ENCODE results near the gene SCFD2. TPM values are rescaled to one million over a fixed set of nuclear protein-coding genes. Genes with fewer than 3 reads are reported as not detected.
A peak's percentile ranks its signal among the peaks of the same experiment; 100 is the strongest.

SCFD2 gene
- total and polyA plus RNA-seq, 8 donors, result 11.4 to 26.6 (median 13.7) TPM

DNA sequence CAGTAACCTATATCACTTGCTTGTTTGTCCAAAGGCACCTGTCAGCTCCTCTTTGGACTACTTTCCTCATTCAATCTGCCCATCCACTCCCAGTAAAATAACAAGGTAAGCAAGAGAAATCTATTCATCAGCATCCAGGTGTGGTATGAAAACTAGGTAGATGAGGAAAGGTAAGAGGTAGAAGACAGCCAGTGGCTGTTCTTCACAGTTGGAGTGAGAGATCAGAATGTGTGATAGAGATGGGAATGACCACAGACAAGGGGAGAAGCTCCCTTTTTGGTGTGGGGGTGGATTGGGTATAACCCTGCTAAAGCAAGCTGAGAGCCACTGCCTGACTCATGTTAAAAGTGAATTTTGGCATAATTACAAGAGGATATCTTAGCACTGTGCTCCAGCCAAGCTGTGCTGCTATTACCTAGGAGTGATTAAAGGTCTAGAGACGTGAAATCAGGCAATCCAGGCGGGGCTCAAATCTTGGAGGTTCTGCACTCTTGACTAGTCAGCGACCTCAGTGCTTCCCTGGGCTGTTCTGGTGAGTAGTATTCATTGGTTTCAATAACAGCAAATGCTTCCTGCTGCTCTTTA, 531.8 kb downstream of the SCFD2 start:
- no peak for DNase-seq
- Histone ChIP-seq H3K4me3 (no peak overlapping the region), H3K4me1 (no peaks in the 10 kb centered on the region), H3K36me3 (no peaks in the 10 kb centered on the region), H3K27me3 (no peaks in the 10 kb centered on the region), H3K27ac (no peak overlapping the region), H3K9me3 (no peaks in the 10 kb centered on the region)
- intact Hi-C loops (cut with DNase I), result no loop called here
- ATAC-seq, result peak; percentile 39
- TF ChIP-seq, protein P1, sequence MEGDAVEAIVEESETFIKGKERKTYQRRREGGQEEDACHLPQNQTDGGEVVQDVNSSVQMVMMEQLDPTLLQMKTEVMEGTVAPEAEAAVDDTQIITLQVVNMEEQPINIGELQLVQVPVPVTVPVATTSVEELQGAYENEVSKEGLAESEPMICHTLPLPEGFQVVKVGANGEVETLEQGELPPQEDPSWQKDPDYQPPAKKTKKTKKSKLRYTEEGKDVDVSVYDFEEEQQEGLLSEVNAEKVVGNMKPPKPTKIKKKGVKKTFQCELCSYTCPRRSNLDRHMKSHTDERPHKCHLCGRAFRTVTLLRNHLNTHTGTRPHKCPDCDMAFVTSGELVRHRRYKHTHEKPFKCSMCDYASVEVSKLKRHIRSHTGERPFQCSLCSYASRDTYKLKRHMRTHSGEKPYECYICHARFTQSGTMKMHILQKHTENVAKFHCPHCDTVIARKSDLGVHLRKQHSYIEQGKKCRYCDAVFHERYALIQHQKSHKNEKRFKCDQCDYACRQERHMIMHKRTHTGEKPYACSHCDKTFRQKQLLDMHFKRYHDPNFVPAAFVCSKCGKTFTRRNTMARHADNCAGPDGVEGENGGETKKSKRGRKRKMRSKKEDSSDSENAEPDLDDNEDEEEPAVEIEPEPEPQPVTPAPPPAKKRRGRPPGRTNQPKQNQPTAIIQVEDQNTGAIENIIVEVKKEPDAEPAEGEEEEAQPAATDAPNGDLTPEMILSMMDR (IDR thresholded peaks at IDR 0.05), result no peak

DNA sequence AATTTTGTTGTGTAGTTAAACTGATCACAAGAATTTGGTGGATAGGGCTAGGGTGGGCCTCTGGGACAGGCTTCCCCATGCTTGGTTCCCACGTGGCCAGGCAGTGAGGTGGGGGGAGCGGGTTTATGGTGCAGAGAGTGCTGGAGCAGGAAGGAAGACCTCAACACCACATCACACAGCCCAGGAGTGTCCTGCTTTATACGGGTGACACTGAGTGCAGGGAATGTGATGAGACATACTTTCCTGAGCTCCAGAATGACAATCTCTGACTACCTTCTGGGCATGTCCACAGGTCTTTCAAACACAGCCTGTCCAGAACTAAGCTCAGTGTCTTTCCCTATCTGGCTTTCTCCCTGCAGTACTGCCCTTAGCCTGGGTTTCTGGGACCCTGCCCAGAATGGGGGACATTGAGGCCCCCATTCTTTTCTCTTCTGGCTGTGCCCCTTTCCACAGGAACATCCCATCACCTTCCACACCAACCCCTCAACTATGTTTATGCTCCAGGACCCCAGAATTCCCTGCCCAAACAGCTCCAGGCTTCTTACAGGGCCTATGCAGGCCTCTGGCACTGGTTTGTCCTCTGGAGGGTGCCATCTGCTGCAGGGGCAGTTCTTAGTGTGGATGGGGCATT, 540.3 kb downstream of the SCFD2 start:
- no peaks in the 10 kb centered on the region for H3K9me3 ChIP-seq

DNA sequence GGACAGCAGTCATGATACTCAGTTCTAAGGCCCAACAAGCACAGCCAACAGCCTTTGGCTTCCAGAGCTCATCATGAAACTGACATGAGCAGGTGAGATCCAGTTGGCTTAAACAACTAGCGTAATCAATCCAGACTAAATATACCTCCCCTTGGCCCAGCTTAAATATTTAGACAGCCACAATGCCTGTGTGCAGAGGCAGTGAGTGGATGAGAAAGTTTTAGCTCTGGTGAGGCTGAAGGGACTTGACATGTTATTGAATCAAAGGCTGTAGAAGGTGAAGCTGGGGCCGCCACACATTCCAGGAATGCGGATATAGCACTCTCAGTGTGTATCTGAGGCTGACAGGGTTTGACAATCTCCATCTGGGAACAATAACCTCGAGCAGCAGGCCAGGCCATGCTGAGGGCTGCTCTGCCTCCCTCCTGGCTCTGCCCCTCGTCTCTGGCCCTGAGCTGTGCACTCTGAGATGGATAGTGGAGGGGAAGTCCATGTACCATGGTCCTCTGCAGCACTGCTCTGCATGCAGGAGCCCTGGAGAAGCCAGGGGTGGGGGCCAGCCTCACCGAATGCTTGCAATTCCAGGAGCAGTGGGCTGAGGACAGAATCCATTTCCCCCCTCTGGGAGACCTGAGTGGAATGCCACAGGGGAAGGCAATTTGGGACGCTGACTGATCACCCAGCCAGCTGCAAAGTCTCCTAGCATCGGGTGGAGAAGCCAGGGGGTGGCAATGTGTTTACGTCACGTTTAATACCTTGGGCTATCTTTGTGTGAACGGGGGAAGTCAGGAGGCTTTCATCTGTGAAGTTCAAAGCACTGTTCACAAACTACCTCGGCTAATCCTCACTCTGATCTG, 541.0 kb downstream of the SCFD2 start:
- Histone ChIP-seq H3K27me3 (no peaks in the 10 kb centered on the region), H3K36me3 (no peaks in the 10 kb centered on the region), H3K4me3 (no peak overlapping the region), H3K4me1 (peaks cover 0 to 15% of the 10 kb centered on the region in 2 donors), H3K9me3 (no peaks in the 10 kb centered on the region), H3K27ac (peak overlapping the region in 1 of 2 donors; percentile 19)
- DNase-seq (peak in 3 of 4 donors; percentile 46 to 78 (median 76)), ATAC-seq (peak; percentile 76)
- intact Hi-C loops (cut with DNase I), result no loop called here
- TF ChIP-seq, protein P1 (IDR thresholded peaks at IDR 0.05), result no peak

More for the DNA sequence above, 540.3 kb downstream of the SCFD2 start:
- no peak overlapping the region for H3K4me3 ChIP-seq
- intact Hi-C loops (cut with DNase I), result no loop called here
- no peaks in the 10 kb centered on the region for H3K36me3 ChIP-seq
- DNase-seq (no peak), ATAC-seq (no peak)
- H3K4me1 ChIP-seq, result peaks cover 0 to 15% of the 10 kb centered on the region in 2 donors
- H3K27ac ChIP-seq, result no peak overlapping the region
- TF ChIP-seq, protein P1 (IDR thresholded peaks at IDR 0.05), result no peak
- no peaks in the 10 kb centered on the region for H3K27me3 ChIP-seq

DNA sequence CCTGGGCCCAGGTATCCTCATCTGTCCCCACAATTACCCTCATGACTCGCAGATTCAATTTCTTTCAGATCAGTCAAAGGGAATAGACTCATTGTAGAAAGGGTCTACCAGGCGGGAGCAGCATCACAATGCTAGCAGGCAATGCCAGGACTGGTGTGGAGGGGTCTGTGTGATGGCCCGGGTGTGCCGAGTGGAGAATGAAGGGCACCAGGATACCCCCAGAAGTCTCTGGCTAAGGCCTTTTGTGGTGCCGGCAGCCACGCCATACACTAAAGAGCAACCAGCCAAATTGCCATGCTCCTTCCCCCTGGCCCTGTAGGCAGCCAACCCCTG, 541.6 kb downstream of the SCFD2 start:
- H3K27me3 ChIP-seq, result no peaks in the 10 kb centered on the region
- H3K4me3 ChIP-seq, result no peak overlapping the region
- H3K4me1 ChIP-seq, result peaks cover 0 to 15% of the 10 kb centered on the region in 2 donors
- intact Hi-C loops (cut with DNase I), result no loop called here
- DNase-seq (no peak), ATAC-seq (no peak)
- no peaks in the 10 kb centered on the region for H3K36me3 ChIP-seq
- H3K27ac ChIP-seq, result peak overlapping the region in 1 of 2 donors; percentile 19
- TF ChIP-seq, protein P1 (IDR thresholded peaks at IDR 0.05), result no peak
- H3K9me3 ChIP-seq, result no peaks in the 10 kb centered on the region

DNA sequence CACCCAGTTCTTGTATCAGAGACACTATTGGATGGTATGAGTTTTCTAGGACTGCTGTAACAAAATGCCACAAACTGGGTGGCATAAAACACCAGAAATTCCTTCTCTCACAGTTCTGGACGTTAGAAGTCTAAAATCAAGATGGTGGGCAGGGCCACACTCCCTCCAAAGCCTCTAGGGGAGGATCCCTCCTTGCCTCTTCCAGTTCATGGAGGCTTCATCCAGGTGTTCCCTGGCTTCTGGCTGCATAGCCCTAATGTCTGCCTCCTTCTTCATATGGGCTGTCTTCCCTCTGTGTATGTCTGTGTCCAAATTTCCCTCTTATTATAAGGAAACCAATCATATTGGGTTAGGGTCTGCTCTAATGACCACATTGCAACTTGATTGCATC, 542.2 kb downstream of the SCFD2 start:
- Histone ChIP-seq H3K36me3 (no peaks in the 10 kb centered on the region), H3K27me3 (no peaks in the 10 kb centered on the region), H3K4me3 (no peak overlapping the region), H3K27ac (peak overlapping the region in 1 of 2 donors; percentile 42), H3K4me1 (peaks cover 0 to 15% of the 10 kb centered on the region in 2 donors), H3K9me3 (no peaks in the 10 kb centered on the region)
- DNase-seq (no peak), ATAC-seq (no peak)
- TF ChIP-seq, protein P1 (IDR thresholded peaks at IDR 0.05), result no peak
- intact Hi-C loops (cut with DNase I), result no loop called here

Data from left lung (tissue), 10 donors.